GM04504 (cell line): ENCODE measurements around the gene EID2B.

ENCODE experiments used
- DNase-seq: peaks from one replicate; pipeline ENCODE4 v3.0.0-alpha.2; 2012; ENCODE audit warnings: low read depth

The EID2B gene, protein sequence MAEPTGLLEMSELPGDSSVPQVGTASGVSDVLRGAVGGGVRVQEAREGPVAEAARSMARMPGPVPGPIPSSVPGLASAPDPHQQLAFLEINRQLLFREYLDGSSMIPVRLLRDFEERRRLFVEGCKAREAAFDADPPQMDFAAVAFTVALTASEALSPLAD

GRCh38 chr19:39532233-39533002 is at the start of gene EID2B:
EID2B (minus strand) TSS chr19:39532852; CDS start chr19:39532802, 50 bp downstream.
- peak; percentile 89 for DNase-seq

GRCh38 chr19:39582442-39582841 is 49.8 kb upstream of the EID2B start:
- DNase-seq = no peak

GRCh38 chr19:39568604-39569003 is 36.0 kb upstream of the EID2B start:
- DNase-seq = no peak

GRCh38 chr19:39566064-39566463 is 33.4 kb upstream of the EID2B start:
- DNase-seq = no peak

- no peak for DNase-seq
Observed at GRCh38 chr19:39563408-39563807, 30.8 kb upstream of the EID2B start.

DNA sequence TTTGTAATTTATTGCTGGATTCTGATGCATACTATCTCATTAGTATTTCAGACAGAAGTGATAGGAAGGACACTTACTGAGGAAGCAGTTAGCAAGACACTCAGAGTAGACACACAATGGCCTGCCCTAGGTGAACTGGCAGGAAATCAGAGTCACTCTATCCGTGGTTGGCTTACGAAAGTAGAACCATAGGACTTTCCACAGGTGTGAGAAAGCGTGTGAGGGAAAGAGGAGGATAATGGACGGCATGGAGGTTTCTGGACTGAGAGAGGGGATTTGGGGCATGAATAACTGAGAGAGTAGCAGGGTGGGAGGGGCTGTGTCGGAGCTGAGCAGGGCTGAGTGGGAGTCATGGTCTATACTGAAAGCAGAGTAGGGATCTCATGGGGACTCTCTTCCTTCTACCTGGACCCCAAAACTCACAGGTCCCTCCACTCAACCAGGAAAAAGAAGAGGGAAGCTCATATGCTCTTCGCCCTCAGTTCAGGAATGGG is 26.0 kb upstream of the EID2B start:
- DNase-seq = no peak

GRCh38 chr19:39557811-39558623 is 25.4 kb upstream of the EID2B start:
- no peak for DNase-seq

- DNase-seq = no peak
Observed at GRCh38 chr19:39555883-39556282, 23.2 kb upstream of the EID2B start.

GRCh38 chr19:39554701-39555311 is 22.2 kb upstream of the EID2B start:
- no peak for DNase-seq

GRCh38 chr19:39553082-39553652 is 20.5 kb upstream of the EID2B start:
- DNase-seq = no peak

DNA sequence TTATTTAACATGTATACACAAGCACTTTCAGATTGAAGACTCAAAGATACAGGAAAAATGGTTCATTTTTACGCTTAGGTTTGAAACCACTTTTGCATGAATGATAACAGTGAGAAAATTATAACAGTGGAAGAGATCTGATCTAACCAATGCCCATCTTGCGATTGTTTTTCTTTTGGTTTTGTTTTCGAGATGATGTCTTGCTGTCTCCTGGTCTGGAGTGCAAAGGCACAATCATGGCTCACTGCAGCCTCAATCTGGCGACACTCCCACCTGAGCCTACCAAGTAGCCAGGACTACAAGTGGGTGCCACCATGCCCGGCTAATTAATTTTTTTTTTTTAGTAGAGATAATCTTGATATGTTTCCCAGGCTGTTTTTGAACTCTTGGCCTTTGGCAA is 17.5 kb upstream of the EID2B start:
- DNase-seq = no peak

DNA sequence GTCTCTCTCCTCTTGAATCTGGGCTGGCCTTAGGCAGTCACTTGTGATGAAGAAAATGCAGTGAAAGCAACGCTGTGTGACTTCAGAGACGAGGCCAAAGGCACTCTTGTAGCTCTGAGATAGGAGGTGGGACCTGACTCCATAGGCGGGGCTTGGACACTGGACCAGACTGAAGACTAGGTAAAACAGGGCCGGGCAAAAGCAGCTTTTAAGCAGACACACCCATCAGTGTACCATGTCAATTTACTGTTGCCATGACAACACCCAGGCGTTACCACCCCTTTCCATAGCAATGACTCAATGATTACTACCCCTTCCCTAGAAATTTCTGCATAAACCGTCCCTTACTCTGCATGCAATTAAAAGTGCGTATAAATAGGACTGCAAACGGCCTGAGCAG is 13.9 kb upstream of the EID2B start:
- no peak for DNase-seq

DNA sequence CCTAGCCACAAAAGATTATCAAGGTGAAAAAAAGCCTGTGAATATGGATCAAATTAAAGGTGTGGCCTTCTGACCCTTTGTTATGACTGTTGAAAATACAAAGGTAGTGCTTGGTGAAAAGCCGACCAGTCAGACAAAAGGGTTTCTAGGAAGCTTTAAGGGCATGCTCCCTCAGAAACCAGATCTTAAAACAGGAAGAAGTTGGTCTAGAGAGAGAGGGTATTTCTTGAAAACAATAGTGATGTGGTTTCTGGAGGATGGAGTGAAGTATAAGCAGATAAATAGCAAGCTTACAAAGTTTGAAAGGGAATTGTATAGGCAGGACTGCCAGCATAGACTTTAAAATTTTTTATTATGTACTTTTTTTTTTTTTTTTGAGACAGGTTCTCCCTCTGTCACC is 12.3 kb upstream of the EID2B start:
- DNase-seq = no peak

DNA sequence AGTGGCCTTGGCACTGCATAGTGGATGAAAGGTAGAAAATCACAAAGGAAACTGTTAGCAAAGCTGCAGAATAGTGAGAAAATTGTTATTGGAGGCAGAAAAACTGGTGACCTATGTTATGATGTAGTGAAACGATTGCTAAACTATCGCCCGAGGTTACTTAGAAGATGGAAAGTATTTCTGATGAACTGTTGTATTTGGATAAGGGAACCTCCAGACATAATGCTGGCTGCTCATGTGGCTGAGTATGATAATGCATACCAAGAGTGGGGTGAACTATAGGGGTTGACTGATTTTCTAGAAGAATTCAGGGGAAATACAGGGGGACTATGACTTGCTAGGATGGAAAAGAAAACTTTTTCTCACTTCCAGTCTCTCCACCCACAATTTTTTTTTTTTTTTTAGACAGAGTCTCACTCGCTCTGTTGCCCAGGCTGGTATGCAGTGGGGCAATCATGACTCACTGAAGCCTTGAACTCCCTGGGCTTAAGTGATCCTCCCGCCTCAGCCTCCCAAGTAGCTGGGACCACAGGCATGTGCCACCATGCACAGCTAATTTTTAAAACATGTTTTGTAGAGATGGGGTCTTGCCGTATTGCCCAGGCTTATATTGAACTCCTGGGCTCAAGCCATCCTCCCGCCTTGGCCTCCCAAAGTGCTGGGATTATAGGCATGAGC is 11.7 kb upstream of the EID2B start:
- DNase-seq = no peak

DNA sequence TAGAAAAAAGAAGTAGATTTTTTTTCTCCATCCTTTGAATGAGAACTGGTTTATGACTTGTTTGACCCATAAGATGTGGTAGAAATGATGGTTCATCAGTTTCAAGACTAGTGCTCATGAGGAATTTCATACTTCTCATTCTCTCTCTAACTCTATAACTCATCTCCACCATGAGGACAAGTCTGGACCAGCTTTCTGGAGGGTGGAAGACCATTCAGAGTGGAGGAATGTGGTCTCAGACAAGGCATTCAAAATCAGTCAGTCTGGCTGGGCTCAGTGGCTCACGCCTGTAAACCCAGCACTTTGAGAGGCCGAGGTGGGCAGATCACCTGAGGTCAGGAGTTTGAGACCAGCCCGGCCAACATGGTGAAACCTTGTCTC is 10.8 kb upstream of the EID2B start:
- no peak for DNase-seq

- DNase-seq = no peak
Observed at GRCh38 chr19:39542206-39542605, 9.6 kb upstream of the EID2B start.

DNA sequence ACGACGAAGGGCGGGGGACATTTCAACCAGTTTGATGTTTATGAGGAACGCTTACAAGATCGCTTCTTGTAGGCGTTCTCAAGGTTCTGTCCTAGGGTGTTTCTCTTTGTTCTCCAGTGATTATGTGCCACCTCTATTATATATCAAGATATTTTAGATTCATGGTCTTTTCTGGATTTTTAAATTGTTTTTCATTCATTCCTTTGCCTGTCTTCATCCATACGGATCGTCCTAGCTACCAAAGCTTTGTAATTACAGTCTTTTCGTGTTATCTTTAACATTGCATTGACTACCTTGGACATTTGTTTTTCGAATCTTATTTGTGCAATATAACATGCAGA is 7.7 kb upstream of the EID2B start:
- DNase-seq = no peak

GRCh38 chr19:39539518-39540332 is 7.1 kb upstream of the EID2B start, which contains the start of gene EID2:
EID2 (minus strand) TSS chr19:39540161; CDS start chr19:39540079, 82 bp downstream.
- peak; percentile 85 for DNase-seq

GRCh38 chr19:39539165-39539517 is 6.5 kb upstream of the EID2B start:
- DNase-seq = no peak

DNA sequence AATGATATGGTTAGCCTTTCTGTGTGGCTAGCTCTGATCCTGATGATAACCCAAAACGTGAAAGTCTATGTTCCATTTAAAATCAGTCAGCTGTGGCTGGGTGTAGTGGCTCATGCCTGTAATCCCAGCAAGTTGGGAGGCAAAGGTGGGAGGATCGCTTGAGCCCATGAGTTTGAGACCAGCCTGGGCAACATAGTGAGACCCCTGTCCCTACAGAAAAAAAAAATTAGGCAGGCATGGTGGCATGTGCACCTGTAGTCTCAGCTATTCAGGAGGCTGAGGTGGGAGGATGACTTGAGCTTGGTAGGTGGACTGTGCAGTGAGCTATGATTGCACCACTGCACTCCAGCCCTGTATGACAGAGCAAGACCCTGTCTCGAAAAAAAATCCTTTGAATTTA is 1.1 kb upstream of the EID2B start:
- no peak for DNase-seq

DNA sequence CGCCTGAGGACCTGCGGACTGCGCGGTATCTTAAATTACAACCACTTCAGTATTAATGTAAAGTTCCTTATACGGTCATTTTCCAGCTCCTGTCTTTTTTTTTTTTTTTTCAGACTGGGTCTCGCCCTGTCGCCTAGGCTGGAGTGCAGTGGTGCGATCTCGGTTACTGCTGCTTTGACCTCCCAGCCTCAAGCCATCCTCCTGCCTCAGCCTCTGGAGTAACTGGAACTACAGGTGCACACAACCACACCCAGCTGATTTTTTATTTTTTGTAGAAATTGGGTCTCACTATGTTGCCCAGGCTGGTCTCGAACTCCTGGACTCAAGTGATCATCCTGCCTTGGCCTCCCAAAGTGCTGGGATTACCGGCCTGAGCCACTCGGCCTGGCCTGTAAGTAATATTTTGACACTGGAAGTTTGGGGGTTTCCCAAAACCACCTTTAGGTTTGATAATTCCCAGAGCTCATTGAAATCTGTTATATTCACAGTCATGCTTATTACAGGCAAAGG is 406 bp upstream of the EID2B start:
- DNase-seq = no peak
